GM23338 (cell line): ENCODE measurements around the gene MTRFR. TPM values are rescaled to one million over a fixed set of nuclear protein-coding genes. Genes with fewer than 3 reads are reported as not detected.

Source experiments
- ATAC-seq: fragments of 200-7000 bp; cut with Tn5 transposase; 3 replicates; pipeline ENCODE4 v1.9.1; 2020
- DNase-seq: peaks from one replicate; pipeline ENCODE4 v3.0.0-alpha.2; 2015; ENCODE audit warnings: low spot score
- H2AFZ ChIP-seq: fragments of 200-600 bp; sonication (generic); 2 replicates; pipeline ENCODE4 v1.8.0; 2016; ENCODE audit warnings: antibody characterized with exemption, mild to moderate bottlenecking, moderate library complexity
- H3F3A ChIP-seq: fragments of 200-600 bp; sonication (generic); replicated peaks from 2 replicates; pipeline ENCODE4 v1.8.0; 2017; ENCODE audit warnings: antibody characterized with exemption, mixed run types, low read depth
- H3K27ac ChIP-seq: fragments of 200-600 bp; sonication (generic); 2 replicates; pipeline ENCODE4 v1.6.1; 2016; ENCODE audit warnings: low read depth
- H3K27me3 ChIP-seq: fragments of 200-600 bp; sonication (generic); 2 replicates; pipeline ENCODE4 v1.8.0; 2016; ENCODE audit warnings: mild to moderate bottlenecking, mixed run types, moderate library complexity; ENCODE audit not compliant: insufficient read depth
- H3K36me3 ChIP-seq: fragments of 200-600 bp; sonication (generic); 2 replicates; pipeline ENCODE4 v1.8.0; 2016; ENCODE audit warnings: mild to moderate bottlenecking; ENCODE audit not compliant: insufficient read depth
- H3K4me1 ChIP-seq: fragments of 200-600 bp; sonication (generic); 2 replicates; pipeline ENCODE4 v1.8.0; 2016; ENCODE audit warnings: mild to moderate bottlenecking, moderate library complexity; ENCODE audit not compliant: insufficient read depth
- H3K4me2 ChIP-seq: fragments of 200-600 bp; sonication (generic); 2 replicates; pipeline ENCODE4 v1.7.1; 2017; ENCODE audit warnings: mixed run types
- H3K4me3 ChIP-seq: fragments of 200-600 bp; sonication (generic); 2 replicates; pipeline ENCODE4 v1.6.1; 2016; ENCODE audit warnings: mixed run types
- H3K79me2 ChIP-seq: fragments of 200-600 bp; sonication (generic); replicated peaks from 2 replicates; pipeline ENCODE4 v1.8.0; 2017; ENCODE audit warnings: mild to moderate bottlenecking; ENCODE audit not compliant: insufficient read depth
- H3K9me2 ChIP-seq: fragments of 200-600 bp; sonication (generic); 2 replicates; pipeline ENCODE4 v1.8.0; 2017; ENCODE audit not compliant: insufficient read depth
- H4K20me1 ChIP-seq: fragments of 200-600 bp; sonication (generic); replicated peaks from 2 replicates; pipeline ENCODE4 v1.8.0; 2017; ENCODE audit warnings: mild to moderate bottlenecking; ENCODE audit not compliant: insufficient read depth
- H3K27ac Mint-ChIP-seq: 2 replicates; pipeline ENCODE4 v1.8.0; 2020; ENCODE audit warnings: inconsistent platforms, mild to moderate bottlenecking, moderate library complexity, mixed read lengths
- H3K27me3 Mint-ChIP-seq: 3 replicates; pipeline ENCODE4 v1.8.0; 2022; ENCODE audit warnings: low read depth, mild to moderate bottlenecking, moderate library complexity, mixed read lengths, inconsistent platforms; ENCODE audit not compliant: insufficient read depth, poor library complexity
- H3K36me3 Mint-ChIP-seq: 3 replicates; pipeline ENCODE4 v1.8.0; 2021; ENCODE audit warnings: low read depth, mild to moderate bottlenecking, inconsistent platforms, moderate library complexity, mixed read lengths
- H3K4me1 Mint-ChIP-seq: 3 replicates; pipeline ENCODE4 v1.8.0; 2020; ENCODE audit warnings: mild to moderate bottlenecking, inconsistent platforms, mixed read lengths
- H3K4me3 Mint-ChIP-seq: 3 replicates; pipeline ENCODE4 v1.8.0; 2021; ENCODE audit warnings: moderate library complexity, mild to moderate bottlenecking, inconsistent platforms, mixed read lengths
- H3K9me3 Mint-ChIP-seq: 3 replicates; pipeline ENCODE4 v1.8.0; 2020; ENCODE audit warnings: moderate library complexity, mild to moderate bottlenecking, inconsistent platforms, mixed read lengths
- CREB1 ChIP-seq: fragments of 250-450 bp; sonication (Bioruptor Pico); IDR thresholded peaks from 2 replicates; pipeline ENCODE4 v1.5.0; 2020; ENCODE audit warnings: low read depth, mild to moderate bottlenecking, moderate library complexity
- EZH2 ChIP-seq: fragments of 200-600 bp; sonication (generic); IDR thresholded peaks from one replicate; pipeline ENCODE4 v1.8.0; 2017; ENCODE audit warnings: antibody characterized with exemption, mild to moderate bottlenecking, low read depth; ENCODE audit not compliant: unreplicated experiment
- EZH2phosphoT487 ChIP-seq: fragments of 200-600 bp; sonication (generic); IDR thresholded peaks from one replicate; pipeline ENCODE4 v1.8.1; 2018; ENCODE audit warnings: antibody characterized with exemption; ENCODE audit not compliant: unreplicated experiment
- JUNB ChIP-seq: IDR thresholded peaks from one replicate; pipeline ENCODE4 v1.6.1; 2016; ENCODE audit warnings: antibody characterized with exemption; ENCODE audit not compliant: unreplicated experiment
- NANOG ChIP-seq: IDR thresholded peaks from 2 replicates; pipeline ENCODE4 v1.6.1; 2016; ENCODE audit warnings: antibody characterized with exemption, borderline replicate concordance
- POLR2AphosphoS5 ChIP-seq: IDR thresholded peaks from 2 replicates; pipeline ENCODE4 v1.6.1; 2016; ENCODE audit warnings: antibody characterized with exemption, low read depth
- STAT1 ChIP-seq: IDR thresholded peaks from one replicate; pipeline ENCODE4 v1.6.1; 2016; ENCODE audit warnings: antibody characterized with exemption; ENCODE audit not compliant: unreplicated experiment
- ZNF114 ChIP-seq: fragments of 250-450 bp; sonication (Bioruptor Pico); IDR thresholded peaks from 2 replicates; pipeline ENCODE4 v1.5.0; 2020; ENCODE audit warnings: mild to moderate bottlenecking, moderate library complexity
- ZNF331 ChIP-seq: fragments of 250-450 bp; sonication (Bioruptor Pico); IDR thresholded peaks from 2 replicates; pipeline ENCODE4 v1.5.0; 2020; ENCODE audit warnings: low read depth, mild to moderate bottlenecking, moderate library complexity
- polyA plus RNA-seq: library from polyadenylated mRNA; unstranded; fragments of >200 nt; fragmentation: Nextera tagmentation; extraction: Ambion mirVana; gene quantifications from 2 replicates; pipeline ENCODE4 v1.2.1, GENCODE V29; 2016
- total RNA-seq: library from RNA; depleted of rRNA; stranded (reverse); fragments of >200 nt; shearing (Covaris generic); gene quantifications from 2 replicates; pipeline ENCODE4 v1.2.3, GENCODE V29; 2014
- TF ChIP-seq, protein P1 (sequence below): IDR thresholded peaks from 2 replicates; pipeline ENCODE4 v1.6.1; 2016; ENCODE audit warnings: antibody characterized with exemption
- TF ChIP-seq, protein P2 (sequence below): IDR thresholded peaks from one replicate; pipeline ENCODE4 v1.6.1; 2018; ENCODE audit warnings: antibody characterized with exemption; ENCODE audit not compliant: unreplicated experiment
- TF ChIP-seq, protein P3 (sequence below): fragments of 250-450 bp; sonication (Bioruptor Pico); IDR thresholded peaks from 2 replicates; pipeline ENCODE4 v1.5.0; 2020; ENCODE audit warnings: mild to moderate bottlenecking, moderate library complexity
- TF ChIP-seq, protein P4 (sequence below), 2 experiments: fragments of 200-600 bp in 1 of 2; sonication (generic) in 1 of 2; conservative IDR thresholded peaks; 2 replicates each; pipeline versions ENCODE4 v1.5.1 to v1.6.1; 2016 to 2017; ENCODE audit warnings: antibody characterized with exemption in 2 of 2, low read depth in 2 of 2, mild to moderate bottlenecking in 2 of 2, moderate library complexity in 1 of 2

MTRFR gene
- total and polyA plus RNA-seq, 2 experiments from 2014 or later, result 14.8 to 38.4 TPM

DNA sequence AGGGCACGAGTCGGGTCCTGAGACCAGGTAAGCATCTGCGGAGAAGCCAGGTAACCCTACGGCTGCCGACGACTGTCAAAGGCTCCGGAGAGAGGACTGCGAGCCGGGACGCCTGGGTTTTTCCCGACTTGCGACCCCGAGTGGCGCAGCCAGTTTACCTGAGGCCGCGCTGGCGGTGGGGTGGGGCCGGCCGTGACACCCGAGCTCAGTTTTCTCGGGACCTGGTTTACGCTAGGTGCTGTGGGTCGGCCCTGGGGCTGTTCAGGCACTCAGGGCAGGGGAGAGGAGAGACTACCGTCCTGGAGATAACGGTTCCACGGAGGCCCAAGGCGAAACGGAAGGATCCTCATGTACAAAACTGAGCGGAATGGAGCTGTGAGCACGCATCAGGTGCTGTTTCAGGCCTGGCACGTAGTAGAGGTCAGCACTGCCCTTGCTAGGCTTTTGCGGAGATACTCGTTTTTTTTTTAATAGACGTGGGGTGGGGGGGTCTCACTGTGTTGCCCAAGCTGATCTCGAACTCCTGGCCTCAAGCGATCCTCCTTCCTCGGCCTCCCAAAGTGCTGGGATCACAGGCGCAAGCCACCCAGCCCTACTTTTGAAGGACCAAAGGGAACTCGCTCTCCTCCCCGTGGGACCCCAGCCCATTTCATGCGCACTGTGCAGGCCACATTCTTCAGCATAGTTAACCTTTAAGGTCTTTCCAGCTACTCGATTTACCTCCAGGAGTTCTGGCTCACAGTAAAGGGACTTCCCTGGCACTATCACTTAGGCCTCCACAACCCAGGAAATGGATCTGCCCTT is 471 bp downstream of the MTRFR start:
- Histone ChIP-seq H3K36me3 (no peaks in the 10 kb centered on the region; the same call in 1 of the 2 replicates), H3K79me2 (peaks cover 50% of the 10 kb centered on the region), H3K9me2 (no peaks in the 10 kb centered on the region), H3K4me3 (peak overlapping the region; percentile 71), H4K20me1 (peaks cover 9% of the 10 kb centered on the region), H3K27ac (no peak overlapping the region), H2AFZ (peak overlapping the region; percentile 34), H3K27me3 (no peaks in the 10 kb centered on the region), H3K4me1 (peaks cover 11% of the 10 kb centered on the region), H3F3A (peaks cover 7% of the 10 kb centered on the region; the same call in 1 of the 2 replicates), H3K4me2 (peak overlapping the region; percentile 80)
- H3K27me3 Mint-ChIP-seq, result peaks cover 17% of the 10 kb centered on the region
- peak overlapping the region; percentile 94 for H3K4me3 Mint-ChIP-seq
- H3K4me1 Mint-ChIP-seq, result peaks cover 7% of the 10 kb centered on the region; the same call in 2 of the 3 replicates
- peaks cover 11% of the 10 kb centered on the region for H3K36me3 Mint-ChIP-seq
- ATAC-seq, result peak; percentile 15
- H3K9me3 Mint-ChIP-seq, result no peaks in the 10 kb centered on the region
- H3K27ac Mint-ChIP-seq, result peak overlapping the region; percentile 96
- TF ChIP-seq NANOG (no peak), ZNF114 (no peak), POLR2AphosphoS5 (no peak), EZH2phosphoT487 (no peak), CREB1 (CRISPR knock-in tag) (no peak; the same call in 1 of the 2 replicates), EZH2 (no peak), ZNF331 (no peak), JUNB (no peak), STAT1 (no peak)
- TF ChIP-seq, protein P1, sequence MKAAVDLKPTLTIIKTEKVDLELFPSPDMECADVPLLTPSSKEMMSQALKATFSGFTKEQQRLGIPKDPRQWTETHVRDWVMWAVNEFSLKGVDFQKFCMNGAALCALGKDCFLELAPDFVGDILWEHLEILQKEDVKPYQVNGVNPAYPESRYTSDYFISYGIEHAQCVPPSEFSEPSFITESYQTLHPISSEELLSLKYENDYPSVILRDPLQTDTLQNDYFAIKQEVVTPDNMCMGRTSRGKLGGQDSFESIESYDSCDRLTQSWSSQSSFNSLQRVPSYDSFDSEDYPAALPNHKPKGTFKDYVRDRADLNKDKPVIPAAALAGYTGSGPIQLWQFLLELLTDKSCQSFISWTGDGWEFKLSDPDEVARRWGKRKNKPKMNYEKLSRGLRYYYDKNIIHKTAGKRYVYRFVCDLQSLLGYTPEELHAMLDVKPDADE, result no peak
- TF ChIP-seq, protein P2, sequence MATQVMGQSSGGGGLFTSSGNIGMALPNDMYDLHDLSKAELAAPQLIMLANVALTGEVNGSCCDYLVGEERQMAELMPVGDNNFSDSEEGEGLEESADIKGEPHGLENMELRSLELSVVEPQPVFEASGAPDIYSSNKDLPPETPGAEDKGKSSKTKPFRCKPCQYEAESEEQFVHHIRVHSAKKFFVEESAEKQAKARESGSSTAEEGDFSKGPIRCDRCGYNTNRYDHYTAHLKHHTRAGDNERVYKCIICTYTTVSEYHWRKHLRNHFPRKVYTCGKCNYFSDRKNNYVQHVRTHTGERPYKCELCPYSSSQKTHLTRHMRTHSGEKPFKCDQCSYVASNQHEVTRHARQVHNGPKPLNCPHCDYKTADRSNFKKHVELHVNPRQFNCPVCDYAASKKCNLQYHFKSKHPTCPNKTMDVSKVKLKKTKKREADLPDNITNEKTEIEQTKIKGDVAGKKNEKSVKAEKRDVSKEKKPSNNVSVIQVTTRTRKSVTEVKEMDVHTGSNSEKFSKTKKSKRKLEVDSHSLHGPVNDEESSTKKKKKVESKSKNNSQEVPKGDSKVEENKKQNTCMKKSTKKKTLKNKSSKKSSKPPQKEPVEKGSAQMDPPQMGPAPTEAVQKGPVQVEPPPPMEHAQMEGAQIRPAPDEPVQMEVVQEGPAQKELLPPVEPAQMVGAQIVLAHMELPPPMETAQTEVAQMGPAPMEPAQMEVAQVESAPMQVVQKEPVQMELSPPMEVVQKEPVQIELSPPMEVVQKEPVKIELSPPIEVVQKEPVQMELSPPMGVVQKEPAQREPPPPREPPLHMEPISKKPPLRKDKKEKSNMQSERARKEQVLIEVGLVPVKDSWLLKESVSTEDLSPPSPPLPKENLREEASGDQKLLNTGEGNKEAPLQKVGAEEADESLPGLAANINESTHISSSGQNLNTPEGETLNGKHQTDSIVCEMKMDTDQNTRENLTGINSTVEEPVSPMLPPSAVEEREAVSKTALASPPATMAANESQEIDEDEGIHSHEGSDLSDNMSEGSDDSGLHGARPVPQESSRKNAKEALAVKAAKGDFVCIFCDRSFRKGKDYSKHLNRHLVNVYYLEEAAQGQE, result no peak
- TF ChIP-seq, protein P3, sequence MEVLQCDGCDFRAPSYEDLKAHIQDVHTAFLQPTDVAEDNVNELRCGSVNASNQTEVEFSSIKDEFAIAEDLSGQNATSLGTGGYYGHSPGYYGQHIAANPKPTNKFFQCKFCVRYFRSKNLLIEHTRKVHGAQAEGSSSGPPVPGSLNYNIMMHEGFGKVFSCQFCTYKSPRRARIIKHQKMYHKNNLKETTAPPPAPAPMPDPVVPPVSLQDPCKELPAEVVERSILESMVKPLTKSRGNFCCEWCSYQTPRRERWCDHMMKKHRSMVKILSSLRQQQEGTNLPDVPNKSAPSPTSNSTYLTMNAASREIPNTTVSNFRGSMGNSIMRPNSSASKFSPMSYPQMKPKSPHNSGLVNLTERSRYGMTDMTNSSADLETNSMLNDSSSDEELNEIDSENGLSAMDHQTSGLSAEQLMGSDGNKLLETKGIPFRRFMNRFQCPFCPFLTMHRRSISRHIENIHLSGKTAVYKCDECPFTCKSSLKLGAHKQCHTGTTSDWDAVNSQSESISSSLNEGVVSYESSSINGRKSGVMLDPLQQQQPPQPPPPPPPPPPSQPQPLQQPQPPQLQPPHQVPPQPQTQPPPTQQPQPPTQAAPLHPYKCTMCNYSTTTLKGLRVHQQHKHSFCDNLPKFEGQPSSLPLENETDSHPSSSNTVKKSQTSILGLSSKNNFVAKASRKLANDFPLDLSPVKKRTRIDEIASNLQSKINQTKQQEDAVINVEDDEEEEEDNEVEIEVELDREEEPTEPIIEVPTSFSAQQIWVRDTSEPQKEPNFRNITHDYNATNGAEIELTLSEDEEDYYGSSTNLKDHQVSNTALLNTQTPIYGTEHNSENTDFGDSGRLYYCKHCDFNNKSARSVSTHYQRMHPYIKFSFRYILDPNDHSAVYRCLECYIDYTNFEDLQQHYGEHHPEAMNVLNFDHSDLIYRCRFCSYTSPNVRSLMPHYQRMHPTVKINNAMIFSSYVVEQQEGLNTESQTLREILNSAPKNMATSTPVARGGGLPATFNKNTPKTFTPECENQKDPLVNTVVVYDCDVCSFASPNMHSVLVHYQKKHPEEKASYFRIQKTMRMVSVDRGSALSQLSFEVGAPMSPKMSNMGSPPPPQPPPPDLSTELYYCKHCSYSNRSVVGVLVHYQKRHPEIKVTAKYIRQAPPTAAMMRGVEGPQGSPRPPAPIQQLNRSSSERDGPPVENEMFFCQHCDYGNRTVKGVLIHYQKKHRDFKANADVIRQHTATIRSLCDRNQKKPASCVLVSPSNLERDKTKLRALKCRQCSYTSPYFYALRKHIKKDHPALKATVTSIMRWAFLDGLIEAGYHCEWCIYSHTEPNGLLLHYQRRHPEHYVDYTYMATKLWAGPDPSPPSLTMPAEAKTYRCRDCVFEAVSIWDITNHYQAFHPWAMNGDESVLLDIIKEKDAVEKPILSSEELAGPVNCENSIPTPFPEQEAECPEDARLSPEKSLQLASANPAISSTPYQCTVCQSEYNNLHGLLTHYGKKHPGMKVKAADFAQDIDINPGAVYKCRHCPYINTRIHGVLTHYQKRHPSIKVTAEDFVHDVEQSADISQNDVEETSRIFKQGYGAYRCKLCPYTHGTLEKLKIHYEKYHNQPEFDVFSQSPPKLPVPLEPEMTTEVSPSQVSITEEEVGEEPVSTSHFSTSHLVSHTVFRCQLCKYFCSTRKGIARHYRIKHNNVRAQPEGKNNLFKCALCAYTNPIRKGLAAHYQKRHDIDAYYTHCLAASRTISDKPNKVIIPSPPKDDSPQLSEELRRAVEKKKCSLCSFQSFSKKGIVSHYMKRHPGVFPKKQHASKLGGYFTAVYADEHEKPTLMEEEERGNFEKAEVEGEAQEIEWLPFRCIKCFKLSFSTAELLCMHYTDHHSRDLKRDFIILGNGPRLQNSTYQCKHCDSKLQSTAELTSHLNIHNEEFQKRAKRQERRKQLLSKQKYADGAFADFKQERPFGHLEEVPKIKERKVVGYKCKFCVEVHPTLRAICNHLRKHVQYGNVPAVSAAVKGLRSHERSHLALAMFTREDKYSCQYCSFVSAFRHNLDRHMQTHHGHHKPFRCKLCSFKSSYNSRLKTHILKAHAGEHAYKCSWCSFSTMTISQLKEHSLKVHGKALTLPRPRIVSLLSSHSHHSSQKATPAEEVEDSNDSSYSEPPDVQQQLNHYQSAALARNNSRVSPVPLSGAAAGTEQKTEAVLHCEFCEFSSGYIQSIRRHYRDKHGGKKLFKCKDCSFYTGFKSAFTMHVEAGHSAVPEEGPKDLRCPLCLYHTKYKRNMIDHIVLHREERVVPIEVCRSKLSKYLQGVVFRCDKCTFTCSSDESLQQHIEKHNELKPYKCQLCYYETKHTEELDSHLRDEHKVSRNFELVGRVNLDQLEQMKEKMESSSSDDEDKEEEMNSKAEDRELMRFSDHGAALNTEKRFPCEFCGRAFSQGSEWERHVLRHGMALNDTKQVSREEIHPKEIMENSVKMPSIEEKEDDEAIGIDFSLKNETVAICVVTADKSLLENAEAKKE, result no peak
- TF ChIP-seq, protein P4, sequence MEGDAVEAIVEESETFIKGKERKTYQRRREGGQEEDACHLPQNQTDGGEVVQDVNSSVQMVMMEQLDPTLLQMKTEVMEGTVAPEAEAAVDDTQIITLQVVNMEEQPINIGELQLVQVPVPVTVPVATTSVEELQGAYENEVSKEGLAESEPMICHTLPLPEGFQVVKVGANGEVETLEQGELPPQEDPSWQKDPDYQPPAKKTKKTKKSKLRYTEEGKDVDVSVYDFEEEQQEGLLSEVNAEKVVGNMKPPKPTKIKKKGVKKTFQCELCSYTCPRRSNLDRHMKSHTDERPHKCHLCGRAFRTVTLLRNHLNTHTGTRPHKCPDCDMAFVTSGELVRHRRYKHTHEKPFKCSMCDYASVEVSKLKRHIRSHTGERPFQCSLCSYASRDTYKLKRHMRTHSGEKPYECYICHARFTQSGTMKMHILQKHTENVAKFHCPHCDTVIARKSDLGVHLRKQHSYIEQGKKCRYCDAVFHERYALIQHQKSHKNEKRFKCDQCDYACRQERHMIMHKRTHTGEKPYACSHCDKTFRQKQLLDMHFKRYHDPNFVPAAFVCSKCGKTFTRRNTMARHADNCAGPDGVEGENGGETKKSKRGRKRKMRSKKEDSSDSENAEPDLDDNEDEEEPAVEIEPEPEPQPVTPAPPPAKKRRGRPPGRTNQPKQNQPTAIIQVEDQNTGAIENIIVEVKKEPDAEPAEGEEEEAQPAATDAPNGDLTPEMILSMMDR (conservative IDR thresholded peaks at IDR 0.05; ENCODE audit: low read depth in 2 of 2), result no peak
- DNase-seq, result peak; percentile 36
